Duodenal mucosa (tissue), 2 donors: ENCODE data around the gene RNF166.

Experiments
- H3K27ac ChIP-seq: one replicate; pipeline ENCODE4 v1.7.0; 2013; ENCODE audit warnings: low read depth, low read length
- H3K27me3 ChIP-seq, 2 donors: one replicate each; pipeline ENCODE4 v1.7.0; 2013; ENCODE audit warnings: low read length in 2 of 2, control low read depth in 1 of 2; ENCODE audit not compliant: insufficient read depth in 2 of 2, control insufficient read depth in 1 of 2
- H3K36me3 ChIP-seq, 2 donors: one replicate each; pipeline ENCODE4 v1.7.0; 2013; ENCODE audit warnings: low read length in 2 of 2, control low read depth in 1 of 2; ENCODE audit not compliant: insufficient read depth in 2 of 2, control insufficient read depth in 1 of 2
- H3K4me1 ChIP-seq, 2 donors: one replicate each; pipeline ENCODE4 v1.7.0; 2013; ENCODE audit warnings: low read length in 2 of 2, control low read depth in 1 of 2; ENCODE audit not compliant: insufficient read depth in 2 of 2, control insufficient read depth in 1 of 2
- H3K4me3 ChIP-seq, 2 donors: one replicate each; pipeline ENCODE4 v1.7.0; 2013; ENCODE audit warnings: low read length in 2 of 2, low read depth in 1 of 2
- H3K9ac ChIP-seq, 2 donors: one replicate each; pipeline ENCODE4 v1.7.0; 2013; ENCODE audit warnings: low read length in 2 of 2, low read depth in 1 of 2
- H3K9me3 ChIP-seq, 2 donors: one replicate each; pipeline ENCODE4 v1.7.0; 2013; ENCODE audit warnings: low read length in 2 of 2, control low read depth in 1 of 2; ENCODE audit not compliant: control insufficient read depth in 1 of 2

Gene RNF166

DNA sequence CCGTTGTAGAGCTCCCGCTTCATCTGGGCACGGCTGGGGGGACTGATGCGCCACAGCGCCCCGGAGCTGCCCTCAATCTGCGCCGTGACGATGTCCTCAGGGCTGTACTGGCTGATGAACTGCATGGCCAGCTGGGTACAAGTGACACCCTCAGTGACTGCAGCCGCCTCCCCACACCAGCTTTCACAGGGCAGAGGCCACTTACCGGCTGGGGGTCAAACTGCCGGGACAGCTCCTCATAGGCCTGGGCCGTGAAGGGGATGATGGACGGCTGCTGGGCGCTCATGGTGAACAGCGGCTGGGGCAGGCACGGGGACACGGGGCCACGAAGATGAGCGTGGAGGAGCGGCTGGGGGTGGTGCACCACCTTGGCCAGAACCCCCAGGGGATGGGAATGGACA is 10.4 kb upstream of the RNF166 start:
- H3K27me3 ChIP-seq = no peaks in the 10 kb centered on the region
- H3K4me3 ChIP-seq = no peak overlapping the region
- H3K9me3 ChIP-seq = no peaks in the 10 kb centered on the region
- H3K27ac ChIP-seq = no peak overlapping the region
- no peaks in the 10 kb centered on the region for H3K4me1 ChIP-seq
- H3K9ac ChIP-seq = no peak overlapping the region
- peaks cover 49 to 81% of the 10 kb centered on the region in 2 donors for H3K36me3 ChIP-seq

DNA sequence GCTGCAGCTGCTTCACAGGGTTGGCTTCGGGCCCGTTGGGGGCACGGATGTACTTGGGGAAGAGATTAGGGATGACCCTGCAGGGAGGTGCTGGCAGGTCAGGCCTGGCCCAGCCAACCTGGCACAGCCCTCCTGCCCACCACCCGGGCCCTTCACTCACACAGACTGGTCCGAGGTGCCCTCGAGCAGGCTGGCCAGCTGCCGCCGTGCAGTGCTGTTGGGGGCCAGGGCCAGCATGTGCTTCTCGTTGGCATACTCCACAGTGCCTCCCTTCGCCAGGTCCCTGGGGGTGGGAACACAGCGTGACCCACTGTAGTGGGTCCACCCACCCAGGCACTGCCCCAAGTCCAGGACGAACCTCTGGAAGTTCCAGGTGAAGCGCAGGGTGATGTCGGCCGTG is 10.0 kb upstream of the RNF166 start:
- no peak overlapping the region for H3K9ac ChIP-seq
- no peaks in the 10 kb centered on the region for H3K4me1 ChIP-seq
- H3K4me3 ChIP-seq = no peak overlapping the region
- H3K27ac ChIP-seq = no peak overlapping the region
- H3K9me3 ChIP-seq = no peaks in the 10 kb centered on the region
- no peaks in the 10 kb centered on the region for H3K27me3 ChIP-seq
- peaks cover 45 to 77% of the 10 kb centered on the region in 2 donors for H3K36me3 ChIP-seq

DNA sequence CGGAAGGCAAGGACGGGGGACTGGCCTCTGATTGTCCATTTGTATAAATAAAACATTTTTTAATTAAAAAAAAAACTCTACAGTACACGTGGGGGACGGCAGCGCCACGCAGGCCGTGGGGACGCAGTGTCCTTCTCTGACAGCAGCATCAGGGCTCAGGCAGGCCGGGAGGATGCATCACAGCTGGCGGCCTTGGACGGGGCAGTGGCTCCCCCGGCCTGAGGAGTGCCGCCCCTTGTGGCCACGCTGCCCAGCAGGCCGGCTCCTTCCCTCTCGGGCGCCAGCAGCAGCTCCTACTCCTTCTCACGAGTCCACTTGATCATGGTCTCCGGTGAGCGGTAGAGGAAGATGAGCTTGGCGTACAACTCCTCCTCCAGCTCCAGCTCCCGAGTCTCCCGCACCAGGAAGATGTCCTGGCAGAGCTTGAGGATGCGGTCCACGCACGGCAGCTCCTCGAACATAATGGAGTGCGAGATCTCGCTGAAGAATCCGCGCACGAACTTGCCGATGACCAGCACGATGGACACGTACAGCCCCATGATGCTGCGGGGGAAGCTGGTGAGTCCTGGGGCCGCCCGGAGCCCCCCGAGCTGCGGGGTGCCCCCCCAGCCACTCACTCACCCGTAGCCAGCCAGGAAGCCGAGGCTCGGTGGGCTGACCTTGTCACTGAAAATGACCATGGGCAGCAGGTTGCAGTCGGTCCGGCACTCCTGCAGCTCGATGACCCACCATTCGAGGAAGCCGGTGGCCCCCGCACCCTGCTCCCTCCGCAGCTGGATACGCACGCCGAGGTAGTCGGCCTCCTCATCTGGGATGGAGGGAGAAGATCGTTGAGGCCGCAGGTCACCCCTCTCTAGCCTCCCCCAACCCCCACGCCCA is 9.3 kb upstream of the RNF166 start:
- Histone ChIP-seq H3K9ac (no peak overlapping the region), H3K27me3 (no peaks in the 10 kb centered on the region), H3K36me3 (peaks cover 43 to 71% of the 10 kb centered on the region in 2 donors), H3K4me3 (no peak overlapping the region), H3K27ac (no peak overlapping the region), H3K4me1 (no peaks in the 10 kb centered on the region), H3K9me3 (no peaks in the 10 kb centered on the region)

DNA sequence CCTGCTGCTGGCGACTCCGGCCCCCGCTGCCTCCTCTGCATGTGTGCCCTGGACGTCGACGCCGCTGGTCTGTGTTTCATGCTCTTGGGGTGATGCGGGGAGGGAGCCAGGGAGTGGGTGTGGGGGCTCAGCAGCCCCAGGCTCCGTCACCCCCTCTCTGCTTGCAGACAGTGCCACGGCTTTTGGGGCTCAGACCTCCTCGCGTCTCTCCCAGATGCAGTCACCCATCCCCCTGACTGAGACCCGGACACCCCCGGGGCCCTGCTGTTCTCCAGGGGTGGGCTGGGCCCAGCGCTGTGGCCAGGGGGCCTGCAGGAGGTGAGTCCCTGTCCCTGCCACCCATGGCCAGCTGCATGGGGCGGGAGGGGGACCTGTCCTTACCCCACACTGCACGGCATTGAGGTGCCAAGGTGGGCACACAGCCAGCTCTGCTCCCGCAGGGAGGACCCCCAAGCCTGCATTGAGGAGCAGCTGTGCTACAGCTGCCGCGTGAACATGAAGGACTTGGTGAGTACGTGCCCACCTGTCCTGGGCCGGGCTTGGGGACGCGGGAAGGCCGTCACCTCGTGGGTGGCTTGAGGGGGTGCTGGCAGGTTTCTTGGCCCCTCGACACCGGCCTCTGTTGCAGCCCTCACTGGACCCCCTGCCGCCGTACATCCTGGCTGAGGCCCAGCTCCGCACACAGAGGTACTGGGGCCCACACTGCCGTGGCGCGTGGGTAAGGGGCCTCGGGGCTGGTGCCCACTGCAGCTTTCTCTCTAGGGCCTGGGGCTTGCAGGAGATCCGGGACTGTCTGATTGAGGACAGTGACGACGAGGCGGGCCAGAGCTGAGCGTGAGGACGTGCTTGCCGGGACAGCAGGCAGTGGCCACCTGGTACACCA is 8.5 kb upstream of the RNF166 start:
- no peak overlapping the region for H3K27ac ChIP-seq
- no peaks in the 10 kb centered on the region for H3K4me1 ChIP-seq
- H3K4me3 ChIP-seq = no peak overlapping the region
- peaks cover 39 to 68% of the 10 kb centered on the region in 2 donors for H3K36me3 ChIP-seq
- no peak overlapping the region for H3K9ac ChIP-seq
- H3K27me3 ChIP-seq = no peaks in the 10 kb centered on the region
- H3K9me3 ChIP-seq = no peaks in the 10 kb centered on the region

DNA sequence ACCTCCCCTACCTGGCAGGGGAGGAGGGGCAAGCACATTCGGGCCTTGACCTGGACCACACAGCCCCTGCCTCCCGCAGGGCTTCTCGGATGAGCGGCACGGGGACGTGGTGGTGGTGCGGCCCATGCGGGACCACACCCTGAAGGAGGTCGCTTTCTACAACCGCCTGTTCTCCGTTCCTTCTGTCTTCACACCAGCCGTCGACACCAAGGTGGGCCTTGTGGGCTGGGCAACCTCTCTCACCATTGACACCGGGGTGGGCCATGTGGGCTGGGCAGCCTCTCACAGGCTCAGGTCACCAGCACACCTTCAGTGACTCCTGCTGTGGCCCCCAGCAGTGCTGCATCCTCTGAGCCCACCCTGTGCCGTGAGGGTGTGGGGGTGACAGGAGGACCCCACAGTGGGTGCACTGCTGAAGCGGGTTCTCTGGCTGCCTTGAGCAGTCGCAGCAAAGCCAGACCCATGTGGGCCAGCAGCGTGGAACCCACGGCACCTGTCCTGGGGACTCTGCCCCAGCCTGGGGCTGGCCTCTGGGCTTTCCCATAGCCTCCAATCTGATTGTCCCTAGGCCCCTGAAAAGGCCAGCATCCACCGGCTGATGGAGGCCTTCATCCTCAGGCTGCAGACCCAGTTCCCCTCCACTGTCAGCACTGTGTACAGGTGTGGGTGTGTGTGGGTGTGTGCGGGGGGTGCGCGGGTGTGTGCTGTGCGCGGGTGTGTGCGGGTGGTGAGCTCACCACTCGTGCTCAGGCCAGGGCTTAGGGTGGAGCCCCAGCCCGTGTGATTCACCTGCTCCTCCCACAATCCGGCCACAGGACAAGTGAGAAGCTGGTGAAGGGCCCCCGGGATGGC is 7.6 kb upstream of the RNF166 start:
- Histone ChIP-seq H3K36me3 (peaks cover 31 to 60% of the 10 kb centered on the region in 2 donors), H3K9me3 (no peaks in the 10 kb centered on the region), H3K27me3 (no peaks in the 10 kb centered on the region), H3K4me1 (no peaks in the 10 kb centered on the region), H3K4me3 (no peak overlapping the region), H3K27ac (no peak overlapping the region), H3K9ac (no peak overlapping the region)

DNA sequence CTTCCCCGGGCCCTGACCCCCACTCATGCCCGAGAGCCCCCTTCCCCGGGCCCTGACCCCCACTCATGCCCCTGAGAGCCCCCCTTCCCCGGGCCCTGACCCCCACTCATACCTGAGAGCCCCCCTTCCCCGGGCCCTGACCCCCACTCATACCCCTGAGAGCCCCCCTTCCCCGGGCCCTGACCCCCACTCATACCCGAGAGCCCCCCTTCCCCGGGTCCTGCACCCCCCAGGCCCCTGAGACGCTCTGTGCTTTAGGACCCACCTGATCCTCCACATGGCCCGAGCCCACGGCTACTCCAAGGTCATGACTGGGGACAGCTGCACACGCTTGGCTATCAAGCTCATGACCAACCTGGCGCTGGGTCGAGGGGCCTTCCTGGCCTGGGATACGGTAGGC is 6.8 kb upstream of the RNF166 start:
- peaks cover 28 to 52% of the 10 kb centered on the region in 2 donors for H3K36me3 ChIP-seq
- no peak overlapping the region for H3K27ac ChIP-seq

DNA sequence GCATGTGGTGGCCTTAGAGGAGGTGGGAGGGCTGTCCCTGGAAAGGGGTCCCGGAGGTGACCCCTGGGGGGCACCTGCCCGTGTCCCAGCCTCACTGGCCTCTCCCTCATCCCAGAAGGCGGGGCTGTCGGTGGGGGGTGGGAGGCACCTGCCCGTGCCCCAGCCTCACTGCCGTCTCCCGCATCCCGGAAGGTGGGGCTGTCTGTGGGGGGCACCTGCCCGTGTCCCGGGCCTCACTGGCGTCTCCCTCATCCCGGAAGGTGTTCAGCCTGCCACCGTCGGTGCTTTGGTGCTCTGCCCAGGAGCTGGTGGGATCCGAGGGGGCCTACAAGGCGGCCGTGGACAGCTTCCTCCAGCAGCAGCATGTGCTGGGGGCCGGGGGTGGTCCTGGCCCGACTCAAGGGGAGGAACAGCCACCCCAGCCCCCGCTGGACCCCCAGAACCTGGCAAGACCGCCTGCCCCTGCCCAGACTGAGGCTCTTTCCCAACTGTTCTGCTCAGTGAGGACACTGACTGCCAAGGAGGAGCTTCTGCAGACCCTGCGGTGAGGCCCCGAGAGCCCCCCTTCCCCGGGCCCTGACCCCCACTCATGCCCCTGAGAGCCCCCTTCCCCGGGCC is 6.3 kb upstream of the RNF166 start:
- no peaks in the 10 kb centered on the region for H3K27me3 ChIP-seq
- peaks cover 22 to 47% of the 10 kb centered on the region in 2 donors for H3K36me3 ChIP-seq
- H3K4me1 ChIP-seq = peaks cover under 1 to 1% of the 10 kb centered on the region in 2 donors
- H3K9ac ChIP-seq = no peak overlapping the region
- H3K9me3 ChIP-seq = no peaks in the 10 kb centered on the region
- no peak overlapping the region for H3K27ac ChIP-seq
- H3K4me3 ChIP-seq = no peak overlapping the region

More for the DNA sequence above, 6.8 kb upstream of the RNF166 start:
- Histone ChIP-seq H3K9me3 (no peaks in the 10 kb centered on the region), H3K4me3 (no peak overlapping the region), H3K27me3 (no peaks in the 10 kb centered on the region), H3K9ac (no peak overlapping the region), H3K4me1 (no peaks in the 10 kb centered on the region)

DNA sequence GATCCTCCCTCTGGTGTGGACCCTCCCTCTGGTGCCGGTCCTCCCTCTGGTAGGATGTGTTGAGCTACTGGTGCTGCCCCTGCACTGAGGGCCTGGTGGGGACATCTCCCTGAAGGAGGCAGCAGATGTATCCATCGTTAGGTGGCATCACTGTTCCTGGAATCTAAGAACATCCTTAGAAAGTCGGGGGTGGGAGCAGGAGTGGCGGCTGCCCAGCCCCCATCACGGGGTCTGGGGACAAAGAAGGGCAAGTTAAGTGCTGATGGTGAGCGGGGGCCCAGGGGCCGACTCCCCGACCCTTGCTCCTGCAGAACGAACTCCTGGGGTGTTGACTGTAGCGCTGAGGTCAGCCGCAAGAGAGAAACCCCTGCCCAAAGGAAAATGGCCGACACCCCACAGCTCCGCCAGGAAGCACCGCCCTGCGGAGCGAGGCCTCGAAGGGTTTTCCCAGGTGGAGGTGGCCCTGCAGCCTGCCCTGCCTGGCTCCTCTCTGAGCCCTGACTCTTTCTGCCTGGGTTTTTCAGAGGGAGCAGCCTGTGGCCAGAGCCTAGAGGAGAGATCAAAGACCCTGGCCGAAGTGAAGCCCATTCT is 5.6 kb upstream of the RNF166 start:
- H3K36me3 ChIP-seq = peaks cover 15 to 41% of the 10 kb centered on the region in 2 donors
- no peak overlapping the region for H3K9ac ChIP-seq
- peaks cover 7% of the 10 kb centered on the region in 2 donors for H3K4me1 ChIP-seq
- H3K27ac ChIP-seq = no peak overlapping the region
- H3K4me3 ChIP-seq = no peak overlapping the region
- H3K9me3 ChIP-seq = no peaks in the 10 kb centered on the region
- no peaks in the 10 kb centered on the region for H3K27me3 ChIP-seq

DNA sequence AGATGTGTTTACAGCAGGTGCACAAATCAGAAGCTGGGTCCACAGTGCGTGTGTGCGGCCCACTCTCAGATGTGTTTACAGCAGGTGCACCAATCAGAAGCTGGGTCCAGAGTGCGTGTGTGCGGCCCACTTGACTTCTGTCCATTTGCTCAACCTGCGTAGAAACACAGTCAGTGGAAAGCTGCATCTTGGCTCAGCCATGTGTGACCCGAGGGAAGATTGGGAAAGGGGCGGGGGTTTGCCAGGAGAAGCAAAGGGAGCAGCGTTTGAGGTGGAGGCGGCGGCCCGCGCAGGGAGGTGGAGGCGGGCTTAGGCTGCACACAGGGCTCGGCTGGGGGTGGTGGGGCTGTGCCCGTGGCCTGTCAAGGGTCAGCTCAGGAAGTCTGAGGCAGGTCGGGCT is 4.3 kb upstream of the RNF166 start:
- Histone ChIP-seq H3K4me1 (peaks cover 8 to 10% of the 10 kb centered on the region in 2 donors), H3K27ac (no peak overlapping the region), H3K27me3 (no peaks in the 10 kb centered on the region), H3K36me3 (peaks cover 11 to 28% of the 10 kb centered on the region in 2 donors), H3K4me3 (no peak overlapping the region), H3K9ac (no peak overlapping the region), H3K9me3 (no peaks in the 10 kb centered on the region)
